Measurements from ENCODE around the gene KIF3B.

Gene KIF3B

DNA sequence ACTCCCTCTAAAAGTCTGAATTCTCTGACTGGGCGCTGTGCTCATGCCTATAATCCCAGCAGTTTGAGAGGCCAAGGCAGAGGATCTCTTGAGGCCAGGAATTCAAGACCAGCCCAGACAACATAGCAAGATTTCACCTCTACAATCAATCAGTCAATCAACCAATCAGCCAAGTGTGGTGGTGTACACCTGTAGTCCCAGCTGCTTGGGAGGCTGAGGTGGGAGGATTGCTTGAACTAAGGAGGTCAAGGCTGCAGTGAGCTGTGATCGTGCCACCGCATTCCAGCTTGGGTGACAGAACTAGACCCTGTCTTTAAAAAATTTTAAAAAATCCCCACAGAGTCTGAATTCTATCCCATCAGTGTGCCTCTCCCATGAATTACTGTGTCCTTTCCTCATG lies 37.9 kb downstream of the KIF3B start:
- TF ChIP-seq TAF1 (IDR thresholded peaks at IDR 0.05; ENCODE audit: low read depth) (no peak), NFIC (IDR thresholded peaks at IDR 0.05) (no peak), CEBPB (IDR thresholded peaks at IDR 0.05) (no peak), ZBTB7A (IDR thresholded peaks at IDR 0.05; ENCODE audit: low read depth) (no peak), RAD21 (IDR thresholded peaks at IDR 0.05; ENCODE audit: low read depth) (no peak), TEAD4 (IDR thresholded peaks at IDR 0.05) (no peak), CREB1 (IDR thresholded peaks at IDR 0.05; ENCODE audit: low read depth) (no peak), TCF12 (IDR thresholded peaks at IDR 0.05; ENCODE audit: low read depth) (no peak)
- TF ChIP-seq, protein P1, sequence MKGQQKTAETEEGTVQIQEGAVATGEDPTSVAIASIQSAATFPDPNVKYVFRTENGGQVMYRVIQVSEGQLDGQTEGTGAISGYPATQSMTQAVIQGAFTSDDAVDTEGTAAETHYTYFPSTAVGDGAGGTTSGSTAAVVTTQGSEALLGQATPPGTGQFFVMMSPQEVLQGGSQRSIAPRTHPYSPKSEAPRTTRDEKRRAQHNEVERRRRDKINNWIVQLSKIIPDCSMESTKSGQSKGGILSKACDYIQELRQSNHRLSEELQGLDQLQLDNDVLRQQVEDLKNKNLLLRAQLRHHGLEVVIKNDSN (IDR thresholded peaks at IDR 0.05), result no peak
- TF ChIP-seq, protein P2, sequence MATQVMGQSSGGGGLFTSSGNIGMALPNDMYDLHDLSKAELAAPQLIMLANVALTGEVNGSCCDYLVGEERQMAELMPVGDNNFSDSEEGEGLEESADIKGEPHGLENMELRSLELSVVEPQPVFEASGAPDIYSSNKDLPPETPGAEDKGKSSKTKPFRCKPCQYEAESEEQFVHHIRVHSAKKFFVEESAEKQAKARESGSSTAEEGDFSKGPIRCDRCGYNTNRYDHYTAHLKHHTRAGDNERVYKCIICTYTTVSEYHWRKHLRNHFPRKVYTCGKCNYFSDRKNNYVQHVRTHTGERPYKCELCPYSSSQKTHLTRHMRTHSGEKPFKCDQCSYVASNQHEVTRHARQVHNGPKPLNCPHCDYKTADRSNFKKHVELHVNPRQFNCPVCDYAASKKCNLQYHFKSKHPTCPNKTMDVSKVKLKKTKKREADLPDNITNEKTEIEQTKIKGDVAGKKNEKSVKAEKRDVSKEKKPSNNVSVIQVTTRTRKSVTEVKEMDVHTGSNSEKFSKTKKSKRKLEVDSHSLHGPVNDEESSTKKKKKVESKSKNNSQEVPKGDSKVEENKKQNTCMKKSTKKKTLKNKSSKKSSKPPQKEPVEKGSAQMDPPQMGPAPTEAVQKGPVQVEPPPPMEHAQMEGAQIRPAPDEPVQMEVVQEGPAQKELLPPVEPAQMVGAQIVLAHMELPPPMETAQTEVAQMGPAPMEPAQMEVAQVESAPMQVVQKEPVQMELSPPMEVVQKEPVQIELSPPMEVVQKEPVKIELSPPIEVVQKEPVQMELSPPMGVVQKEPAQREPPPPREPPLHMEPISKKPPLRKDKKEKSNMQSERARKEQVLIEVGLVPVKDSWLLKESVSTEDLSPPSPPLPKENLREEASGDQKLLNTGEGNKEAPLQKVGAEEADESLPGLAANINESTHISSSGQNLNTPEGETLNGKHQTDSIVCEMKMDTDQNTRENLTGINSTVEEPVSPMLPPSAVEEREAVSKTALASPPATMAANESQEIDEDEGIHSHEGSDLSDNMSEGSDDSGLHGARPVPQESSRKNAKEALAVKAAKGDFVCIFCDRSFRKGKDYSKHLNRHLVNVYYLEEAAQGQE (IDR thresholded peaks at IDR 0.05; ENCODE audit: low read depth), result no peak

DNA sequence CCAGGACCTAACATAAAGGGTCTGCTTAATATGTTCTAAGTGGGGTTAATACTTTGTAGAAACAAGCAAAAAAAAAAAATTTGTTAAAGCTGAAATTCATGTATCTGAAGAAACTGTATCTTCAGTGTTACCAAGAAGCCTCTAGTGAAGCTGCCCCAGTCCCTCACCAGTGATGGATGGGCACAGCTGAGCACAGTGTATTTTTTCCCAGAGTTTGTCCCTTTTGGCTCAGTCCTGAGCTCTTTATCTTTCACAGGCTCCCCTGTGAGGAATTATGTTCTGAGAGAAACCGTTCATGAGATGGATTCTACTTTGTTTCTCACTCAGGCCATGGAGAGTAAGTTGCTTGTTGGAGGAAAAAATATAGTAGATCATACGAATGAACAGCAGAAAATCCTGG lies 38.4 kb downstream of the KIF3B start:
- TF ChIP-seq, protein P2 (IDR thresholded peaks at IDR 0.05; ENCODE audit: low read depth), result no peak
- no peak for TF ChIP-seq TAF1 (IDR thresholded peaks at IDR 0.05; ENCODE audit: low read depth)
- no peak for TF ChIP-seq FOXM1 (IDR thresholded peaks at IDR 0.05; ENCODE audit: borderline replicate concordance, low read depth)
- no peak for TF ChIP-seq EP300 (IDR thresholded peaks at IDR 0.05; ENCODE audit: borderline replicate concordance)
- no peak for TF ChIP-seq TEAD4 (IDR thresholded peaks at IDR 0.05)
- no peak for TF ChIP-seq EGR1 (IDR thresholded peaks at IDR 0.05)
- TF ChIP-seq, protein P1 (IDR thresholded peaks at IDR 0.05), result no peak
- TF ChIP-seq RAD21 (IDR thresholded peaks at IDR 0.05; ENCODE audit: low read depth), result no peak
- no peak for TF ChIP-seq NFIC (IDR thresholded peaks at IDR 0.05)
- TF ChIP-seq TCF12 (IDR thresholded peaks at IDR 0.05; ENCODE audit: low read depth), result no peak
- no peak for TF ChIP-seq YY1 (IDR thresholded peaks at IDR 0.05; ENCODE audit: low read depth)
- no peak for TF ChIP-seq ZBTB7A (IDR thresholded peaks at IDR 0.05; ENCODE audit: low read depth)
- TF ChIP-seq CREB1 (IDR thresholded peaks at IDR 0.05; ENCODE audit: low read depth), result no peak
- no peak for TF ChIP-seq CEBPB (IDR thresholded peaks at IDR 0.05)
- TF ChIP-seq, protein P3, sequence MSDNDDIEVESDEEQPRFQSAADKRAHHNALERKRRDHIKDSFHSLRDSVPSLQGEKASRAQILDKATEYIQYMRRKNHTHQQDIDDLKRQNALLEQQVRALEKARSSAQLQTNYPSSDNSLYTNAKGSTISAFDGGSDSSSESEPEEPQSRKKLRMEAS (IDR thresholded peaks at IDR 0.05), result no peak

DNA sequence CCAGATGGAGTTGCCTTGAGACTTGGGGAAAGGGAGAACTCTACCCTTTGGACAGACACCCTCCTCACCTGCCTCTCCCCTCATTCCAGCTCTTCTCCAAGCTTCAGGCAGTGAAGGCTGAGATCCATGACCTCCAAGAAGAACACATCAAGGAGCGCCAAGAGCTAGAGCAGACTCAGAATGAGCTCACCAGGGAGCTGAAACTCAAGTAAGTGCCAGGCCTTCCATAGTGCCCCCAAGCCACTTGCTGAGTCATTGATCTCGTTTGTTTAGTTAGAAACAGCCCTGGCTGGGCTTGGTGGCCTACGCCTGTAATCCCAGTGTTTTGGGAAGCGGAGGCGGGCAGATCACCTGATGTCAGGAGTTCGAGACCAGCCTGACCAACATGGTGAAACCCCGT lies 39.2 kb downstream of the KIF3B start:
- TF ChIP-seq EGR1 (IDR thresholded peaks at IDR 0.05) (no peak), ZBTB7A (IDR thresholded peaks at IDR 0.05; ENCODE audit: low read depth) (no peak), FOXM1 (IDR thresholded peaks at IDR 0.05; ENCODE audit: borderline replicate concordance, low read depth) (no peak), TAF1 (IDR thresholded peaks at IDR 0.05; ENCODE audit: low read depth) (no peak), CREB1 (IDR thresholded peaks at IDR 0.05; ENCODE audit: low read depth) (no peak), NFIC (IDR thresholded peaks at IDR 0.05) (no peak), TCF12 (IDR thresholded peaks at IDR 0.05; ENCODE audit: low read depth) (no peak), RAD21 (IDR thresholded peaks at IDR 0.05; ENCODE audit: low read depth) (no peak), YY1 (IDR thresholded peaks at IDR 0.05; ENCODE audit: low read depth) (no peak), CEBPB (IDR thresholded peaks at IDR 0.05) (no peak), EP300 (IDR thresholded peaks at IDR 0.05; ENCODE audit: borderline replicate concordance) (no peak), TEAD4 (IDR thresholded peaks at IDR 0.05) (no peak)
- TF ChIP-seq, protein P1 (IDR thresholded peaks at IDR 0.05), result no peak
- TF ChIP-seq, protein P3 (IDR thresholded peaks at IDR 0.05), result no peak
- TF ChIP-seq, protein P2 (IDR thresholded peaks at IDR 0.05; ENCODE audit: low read depth), result no peak

DNA sequence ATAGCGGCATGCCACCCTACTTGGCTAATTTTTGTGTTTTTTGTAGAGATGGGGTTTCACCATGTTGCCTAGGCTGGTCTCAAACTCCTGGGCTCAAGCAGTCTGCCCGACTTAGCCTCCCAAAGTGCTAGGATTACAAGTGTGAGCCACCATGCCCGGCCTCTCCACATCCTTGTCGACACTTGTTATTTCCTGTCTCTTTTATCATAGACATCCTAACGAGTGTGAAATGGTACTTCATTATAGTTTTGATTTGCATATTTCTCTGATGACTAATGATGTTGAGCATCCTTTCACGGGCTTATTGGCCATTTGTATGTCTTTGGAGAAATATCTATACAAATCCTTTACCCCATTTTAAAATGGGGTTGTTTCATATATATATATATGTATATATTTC lies 41.6 kb downstream of the KIF3B start:
- no peak for TF ChIP-seq TAF1 (IDR thresholded peaks at IDR 0.05; ENCODE audit: low read depth)
- TF ChIP-seq CEBPB (IDR thresholded peaks at IDR 0.05), result no peak
- TF ChIP-seq, protein P2 (IDR thresholded peaks at IDR 0.05; ENCODE audit: low read depth), result no peak
